HG02571 (cell line): Measurements from ENCODE around the gene NR4A1.

Experiments
- ATAC-seq: cut with Tn5 transposase; IDR thresholded peaks from one replicate; pipeline ENCODE4 v1.9.1; 2021; ENCODE audit warnings: mild to moderate bottlenecking, moderate library complexity; ENCODE audit not compliant: unreplicated experiment

Gene NR4A1

GRCh38 chr12:52050758-52051541, at the start of gene NR4A1:
TSS of gene NR4A1 (plus strand) at chr12:52051442. CDS start at chr12:52054329, 2,887 bp downstream.
- ATAC-seq = peak; percentile 84

DNA sequence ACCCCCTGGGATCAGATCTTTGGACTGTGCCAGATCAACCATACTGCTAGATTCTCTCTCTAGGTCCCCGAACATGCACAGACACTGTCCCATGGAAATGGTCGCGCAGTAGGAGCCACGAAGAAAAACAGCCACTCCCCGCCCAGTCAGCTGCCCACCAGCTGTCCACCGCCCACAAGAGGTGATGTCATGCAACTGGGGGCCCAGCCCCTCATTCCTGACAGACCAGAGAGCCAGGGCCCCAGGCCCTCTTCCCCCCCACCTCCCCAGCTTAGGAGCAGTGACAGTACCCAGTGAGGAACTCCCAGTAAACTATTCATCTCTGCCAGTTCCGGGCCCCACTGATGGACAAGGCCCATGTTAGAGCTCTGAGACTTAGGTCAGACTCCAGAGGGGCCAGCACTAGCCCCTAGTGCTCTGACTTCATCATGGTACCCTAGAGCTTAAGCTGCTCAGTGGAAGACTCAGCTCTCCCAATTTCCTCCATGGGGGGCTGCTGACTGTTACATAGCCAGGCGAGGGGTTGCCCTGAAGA, 48.2 kb upstream of the NR4A1 start:
- no peak for ATAC-seq

- ATAC-seq = no peak
Measured at GRCh38 chr12:52003591-52003990, 47.7 kb upstream of the NR4A1 start.

- no peak for ATAC-seq
Measured at GRCh38 chr12:52004042-52004648, 47.1 kb upstream of the NR4A1 start.

GRCh38 chr12:52005218-52005902, 45.9 kb upstream of the NR4A1 start:
- ATAC-seq = no peak

GRCh38 chr12:52005903-52006703, 45.1 kb upstream of the NR4A1 start:
- peak; percentile 54 for ATAC-seq

DNA sequence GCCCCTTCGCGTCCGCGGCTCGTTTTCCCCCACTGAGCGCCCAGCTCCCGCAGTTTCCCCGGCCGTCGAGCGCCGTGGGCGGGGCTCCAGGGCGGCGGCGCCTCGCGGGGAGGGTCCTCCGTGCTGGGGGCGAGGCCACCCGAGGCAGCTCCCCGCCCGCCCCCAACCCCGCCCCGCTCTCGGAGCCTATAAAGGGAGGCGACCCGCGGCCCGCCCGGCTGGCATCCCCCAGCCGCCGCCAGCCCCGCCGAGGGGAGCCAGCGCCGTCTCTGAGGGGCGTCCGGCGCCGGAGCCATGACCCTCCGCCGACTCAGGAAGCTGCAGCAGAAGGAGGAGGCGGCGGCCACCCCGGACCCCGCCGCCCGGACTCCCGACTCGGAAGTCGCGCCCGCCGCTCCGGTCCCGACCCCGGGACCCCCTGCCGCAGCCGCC, 44.5 kb upstream of the NR4A1 start, which contains the start of gene TAMALIN:
Gene TAMALIN, plus strand, starts transcription at position 221 of the 432 bp plus-strand sequence. Its CDS starts 74 bp downstream, at position 295.
- ATAC-seq = peak; percentile 29

- no peak for ATAC-seq
Measured at GRCh38 chr12:52007158-52007921, 43.9 kb upstream of the NR4A1 start.

- no peak for ATAC-seq
Measured at GRCh38 chr12:52007982-52008510, 43.2 kb upstream of the NR4A1 start.

DNA sequence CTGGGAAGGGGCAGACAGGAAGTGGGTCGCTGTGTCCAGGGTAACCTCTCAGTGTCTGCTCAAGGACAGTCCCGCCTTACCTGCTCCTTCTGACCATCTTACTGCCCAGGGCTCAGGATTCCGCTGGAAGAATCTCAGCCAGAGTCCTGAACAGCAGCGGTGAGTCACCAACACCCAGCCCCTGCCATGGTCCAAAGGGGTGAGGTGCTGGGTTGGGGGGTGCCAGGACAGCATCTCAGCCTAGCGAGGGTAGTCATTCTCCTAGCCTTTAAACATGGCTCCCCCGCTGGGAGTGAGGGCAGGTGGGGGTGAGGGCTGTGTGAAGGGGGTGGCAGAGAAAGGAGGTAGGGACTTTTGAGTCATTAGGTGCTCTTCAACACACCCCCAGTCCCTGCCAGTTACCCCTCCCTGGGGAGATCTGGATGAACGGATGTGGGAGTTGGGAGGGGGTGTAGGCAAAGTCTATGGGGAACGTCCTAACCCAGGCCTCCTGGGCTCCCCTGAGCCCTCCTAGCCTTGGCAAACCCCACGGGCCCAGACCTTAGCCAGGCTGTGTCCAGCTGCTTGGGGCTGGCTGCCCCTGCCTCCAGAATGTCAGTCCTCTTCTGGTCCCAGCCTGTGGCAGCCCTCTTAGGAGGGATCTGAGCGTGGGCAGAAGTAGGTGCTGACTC, 42.0 kb upstream of the NR4A1 start:
- no peak for ATAC-seq

GRCh38 chr12:52010152-52010622, 41.1 kb upstream of the NR4A1 start:
- no peak for ATAC-seq

GRCh38 chr12:52010692-52011601, 40.3 kb upstream of the NR4A1 start:
- ATAC-seq = no peak

- no peak for ATAC-seq
Measured at GRCh38 chr12:52011602-52012214, 39.5 kb upstream of the NR4A1 start.

- no peak for ATAC-seq
Measured at GRCh38 chr12:52013626-52014310, 37.5 kb upstream of the NR4A1 start.

DNA sequence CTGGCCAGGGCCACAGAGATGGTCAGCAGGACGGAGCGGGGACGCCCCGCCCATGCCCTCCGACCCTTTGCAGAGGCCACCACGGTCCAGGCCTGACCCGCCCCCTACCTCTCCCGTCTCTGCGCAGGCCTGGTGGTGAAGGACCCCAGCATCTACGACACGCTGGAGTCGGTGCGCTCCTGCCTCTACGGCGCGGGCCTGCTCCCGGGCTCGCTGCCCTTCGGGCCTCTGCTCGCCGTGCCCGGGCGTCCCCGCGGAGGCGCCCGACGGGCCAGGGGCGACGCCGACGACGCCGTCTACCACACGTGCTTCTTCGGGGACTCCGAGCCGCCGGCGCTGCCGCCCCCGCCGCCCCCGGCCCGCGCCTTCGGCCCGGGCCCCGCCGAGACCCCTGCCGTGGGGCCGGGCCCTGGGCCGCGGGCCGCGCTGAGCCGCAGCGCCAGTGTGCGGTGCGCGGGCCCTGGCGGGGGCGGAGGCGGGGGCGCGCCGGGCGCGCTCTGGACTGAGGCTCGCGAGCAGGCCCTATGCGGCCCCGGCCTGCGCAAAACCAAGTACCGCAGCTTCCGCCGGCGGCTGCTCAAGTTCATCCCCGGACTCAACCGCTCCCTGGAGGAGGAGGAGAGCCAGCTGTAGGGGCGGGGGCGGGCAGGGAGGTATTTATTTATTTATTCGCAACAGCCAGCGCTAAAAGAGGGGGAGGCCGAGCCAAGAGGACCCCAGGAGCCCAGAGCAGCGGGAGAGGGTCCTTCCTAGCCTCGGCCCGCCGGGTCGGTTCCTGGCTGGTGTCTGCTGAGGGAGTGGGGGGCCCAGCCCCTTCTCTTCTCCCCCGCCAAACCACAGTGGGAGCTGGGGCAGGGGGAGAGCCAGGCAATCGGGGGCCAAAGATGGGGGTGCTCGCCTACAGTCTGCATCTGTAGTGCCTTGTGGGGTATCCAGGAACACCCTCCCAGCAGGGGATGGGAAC, 36.4 kb upstream of the NR4A1 start:
- no peak for ATAC-seq
